PC-9 (cell line): ENCODE results near the gene PCDHGC4. TPM values are rescaled to one million over a fixed set of nuclear protein-coding genes. Genes with fewer than 3 reads are reported as not detected.

ENCODE experiments used
- Bru-seq: library from RNA; stranded (reverse); fragments of 400-500 nt; gene quantifications from one replicate; lab custom pipeline; 2021; lab: Mats Ljungman, UMichigan
- BruChase-seq, 2 experiments: library from RNA; stranded (reverse); fragments of 400-500 nt; gene quantifications; one replicate each; lab custom pipeline; 2021; lab: Mats Ljungman, UMichigan
- BruUV-seq: library from RNA; stranded (reverse); fragments of 400-500 nt; replicated peaks from 2 replicates; lab custom pipeline; 2021; lab: Mats Ljungman, UMichigan
- CTCF ChIA-PET: fragments of 300-600 bp; sonication (Branson Sonifier 250); formaldehyde crosslinking; loops from one replicate; lab custom pipeline; 2022; ENCODE audit warnings: antibody characterized with exemption; lab: Charles Lee
- POLR2A ChIA-PET: fragments of 300-600 bp; sonication (Branson Sonifier 250); formaldehyde crosslinking; loops from one replicate; lab custom pipeline; 2022; ENCODE audit warnings: antibody characterized with exemption; ENCODE audit not compliant: unreplicated experiment; lab: Charles Lee
- DNase-seq, 2 experiments: peaks; one replicate each; pipeline versions ENCODE4 v3.0.0 to v3.0.0-alpha.2; 2015 to 2022; ENCODE audit warnings: mixed read lengths in 1 of 2
- H2AFZ ChIP-seq: fragments of 200-600 bp; sonication (generic); 2 replicates; pipeline ENCODE4 v1.8.1; 2017; ENCODE audit warnings: antibody characterized with exemption
- H3F3A ChIP-seq: fragments of 200-600 bp; sonication (generic); 2 replicates; pipeline ENCODE4 v1.8.1; 2017; ENCODE audit warnings: antibody characterized with exemption, mild to moderate bottlenecking, low read depth; ENCODE audit not compliant: insufficient read depth
- H3K27ac ChIP-seq: fragments of 200-600 bp; sonication (generic); 2 replicates; pipeline ENCODE4 v1.6.1; 2016; ENCODE audit warnings: mixed run types
- H3K27me3 ChIP-seq: fragments of 200-600 bp; sonication (generic); 2 replicates; pipeline ENCODE4 v1.6.1; 2016; ENCODE audit warnings: low read depth, mixed run types; ENCODE audit not compliant: insufficient read depth
- H3K36me3 ChIP-seq: fragments of 200-600 bp; sonication (generic); 2 replicates; pipeline ENCODE4 v1.6.1; 2016; ENCODE audit warnings: low read depth, mixed run types
- H3K4me1 ChIP-seq: fragments of 200-600 bp; sonication (generic); replicated peaks from 2 replicates; pipeline ENCODE4 v1.6.1; 2016; ENCODE audit warnings: mixed run types; ENCODE audit not compliant: insufficient read depth
- H3K4me2 ChIP-seq: fragments of 200-600 bp; sonication (generic); 2 replicates; pipeline ENCODE4 v1.6.1; 2017; ENCODE audit warnings: mixed run types
- H3K4me3 ChIP-seq: fragments of 200-600 bp; sonication (generic); 2 replicates; pipeline ENCODE4 v1.6.1; 2016; ENCODE audit warnings: mixed run types
- H3K79me2 ChIP-seq: fragments of 200-600 bp; sonication (generic); 2 replicates; pipeline ENCODE4 v1.6.1; 2017; ENCODE audit warnings: low read depth, mixed run types
- H3K9me2 ChIP-seq: fragments of 200-600 bp; sonication (generic); 2 replicates; pipeline ENCODE4 v1.8.1; 2017; ENCODE audit warnings: mild to moderate bottlenecking; ENCODE audit not compliant: insufficient read depth
- H3K9me3 ChIP-seq: fragments of 200-600 bp; sonication (generic); 2 replicates; pipeline ENCODE4 v1.8.1; 2016; ENCODE audit warnings: low read depth; ENCODE audit not compliant: insufficient read depth
- H4K20me1 ChIP-seq: fragments of 200-600 bp; sonication (generic); 2 replicates; pipeline ENCODE4 v1.8.1; 2017; ENCODE audit not compliant: insufficient read depth
- CTCF ChIP-seq: fragments of 200-600 bp; sonication (generic); conservative IDR thresholded peaks from 2 replicates; pipeline ENCODE4 v1.6.1; 2017; ENCODE audit warnings: mixed run types, antibody characterized with exemption, mild to moderate bottlenecking, moderate library complexity
- EZH2 ChIP-seq: fragments of 200-600 bp; sonication (generic); IDR thresholded peaks from 2 replicates; pipeline ENCODE4 v1.8.0; 2017; ENCODE audit warnings: antibody characterized with exemption, low read depth
- intact Hi-C: fragments of 100-400 bp; cut with micrococcal nuclease; formaldehyde crosslinking; loops from one replicate; pipeline ENCODE4 v1.10.0; 2022; ENCODE audit not compliant: unreplicated experiment
- long read RNA-seq: library from polyadenylated mRNA; stranded (forward); transcript quantifications from one replicate; pipeline ENCODE4 v2.0.0, GENCODE V29; 2022
- total RNA-seq: library from RNA; stranded (reverse); gene quantifications from 2 replicates; pipeline ENCODE4 v1.2.3, GENCODE V29; 2021

The PCDHGC4 gene
- total RNA-seq = not detected in 2 replicates
- Bru-seq, nascent RNA = percentile 11 among the genes with signal in this experiment
- percentile 13 among the genes with signal in this experiment for BruChase-seq, experiment 1, labeled RNA remaining after a 2-hour chase
- BruChase-seq, experiment 2, labeled RNA remaining after a 6-hour chase = not detected
- long read RNA-seq = 0 reads

GRCh38 chr5:141484641-141485311, at the start of gene PCDHGC4:
Gene PCDHGC4 (plus strand): TSS chr5:141485030. CDS start chr5:141485174, 144 bp downstream.
- BruUV-seq = no TSS peak
- H2AFZ ChIP-seq = no peak within 1 kb of the TSS
- H3K4me1 ChIP-seq = no peaks in the 10 kb centered on the region
- ChIA-PET POLR2A (no interaction called here), CTCF (interaction anchor here (0.6 kb wide), 1 partner anchor 10 kb away, joined by 4 read pairs; no protein-coding TSS in a partner anchor)
- H3K27ac ChIP-seq = no peak within 1 kb of the TSS
- H4K20me1 ChIP-seq = no peaks in the 10 kb centered on the region
- H3K27me3 ChIP-seq = peaks cover 9% of the 10 kb centered on the region
- DNase-seq = no peak
- H3K4me3 ChIP-seq = no peak within 1 kb of the TSS
- no peaks in the 10 kb centered on the region for H3K79me2 ChIP-seq
- intact Hi-C loops = no loop called here
- no peaks in the 10 kb centered on the region for H3K9me2 ChIP-seq
- H3K4me2 ChIP-seq = no peak within 1 kb of the TSS
- no peaks in the 10 kb centered on the region for H3F3A ChIP-seq
- TF ChIP-seq CTCF (no peak), EZH2 (no peak)
- no peaks in the 10 kb centered on the region for H3K36me3 ChIP-seq
- H3K9me3 ChIP-seq = no peaks in the 10 kb centered on the region

- no peaks in the 10 kb centered on the region for H3K4me1 ChIP-seq
- no peaks in the 10 kb centered on the region for H3K9me3 ChIP-seq
- POLR2A ChIA-PET = no interaction called here
- peaks cover 32% of the 10 kb centered on the region; the same call in 1 of the 2 replicates for H3K27me3 ChIP-seq
- no peaks in the 10 kb centered on the region for H3F3A ChIP-seq
- CTCF ChIA-PET = no interaction called here
- no peak for DNase-seq
- H3K27ac ChIP-seq = no peak overlapping the region
- H3K79me2 ChIP-seq = no peaks in the 10 kb centered on the region
- no peak overlapping the region for H3K4me2 ChIP-seq
- H2AFZ ChIP-seq = no peak overlapping the region
- TF ChIP-seq CTCF (no peak), EZH2 (no peak)
- H4K20me1 ChIP-seq = no peaks in the 10 kb centered on the region
- H3K9me2 ChIP-seq = no peaks in the 10 kb centered on the region
- intact Hi-C loops = no loop called here
- no TSS peak for BruUV-seq
- H3K4me3 ChIP-seq = no peak overlapping the region
- H3K36me3 ChIP-seq = no peaks in the 10 kb centered on the region
Observed at GRCh38 chr5:141437221-141437620, 47.6 kb upstream of the PCDHGC4 start.

GRCh38 chr5:141439411-141440141, 45.3 kb upstream of the PCDHGC4 start:
- ChIA-PET CTCF (interaction anchor here (0.6 to 0.7 kb wide), 2 partner anchors 51 to 116 kb away, joined by 3 to 5 read pairs; no protein-coding TSS in a partner anchor), POLR2A (no interaction called here)
- Histone ChIP-seq H3K79me2 (no peaks in the 10 kb centered on the region), H2AFZ (0 out of 2 replicates have a peak overlapping the region, but pooled peaks have one; percentile 55), H3K4me2 (no peak overlapping the region), H3K27me3 (peaks cover 27% of the 10 kb centered on the region; the same call in 1 of the 2 replicates), H3K36me3 (no peaks in the 10 kb centered on the region), H3K9me3 (no peaks in the 10 kb centered on the region), H4K20me1 (no peaks in the 10 kb centered on the region), H3K9me2 (no peaks in the 10 kb centered on the region), H3K4me1 (no peaks in the 10 kb centered on the region), H3K4me3 (no peak overlapping the region), H3K27ac (no peak overlapping the region), H3F3A (no peaks in the 10 kb centered on the region)
- peak in 1 of 2 experiments; percentile 6 for DNase-seq
- no peak for TF ChIP-seq CTCF
- TF ChIP-seq EZH2 = no peak
- intact Hi-C loops = no loop called here
- no TSS peak for BruUV-seq
